Mesothelial cell of epicardium (in vitro differentiated cells): ENCODE data around the gene MAPK4. TPM values are rescaled to one million over a fixed set of nuclear protein-coding genes. Genes with fewer than 3 reads are reported as not detected.
A peak's percentile ranks its signal among the peaks of the same experiment; 100 is the strongest.
"Not testable (repeated sequence)": the region's sequence is repeated elsewhere in the genome, so short reads cannot be mapped to it uniquely, and the experiment has no call there.

ENCODE experiments used
- DNase-seq, 2 experiments: peaks; one replicate each; pipeline ENCODE4 v3.0.0; 2021; ENCODE audit warnings: low spot score in 2 of 2; ENCODE audit not compliant: unreplicated experiment in 2 of 2
- H3K27ac Mint-ChIP-seq: 2 replicates; pipeline ENCODE4 v1.8.0; 2021; ENCODE audit warnings: mixed read lengths
- H3K27me3 Mint-ChIP-seq: 2 replicates; pipeline ENCODE4 v1.8.0; 2021; ENCODE audit warnings: low read depth, mixed read lengths
- H3K36me3 Mint-ChIP-seq: 2 replicates; pipeline ENCODE4 v1.8.0; 2021; ENCODE audit warnings: mixed read lengths
- H3K4me1 Mint-ChIP-seq: 2 replicates; pipeline ENCODE4 v1.8.0; 2021; ENCODE audit warnings: mixed read lengths
- H3K4me3 Mint-ChIP-seq: 2 replicates; pipeline ENCODE4 v1.8.0; 2021; ENCODE audit warnings: mild to moderate bottlenecking, moderate library complexity, mixed read lengths
- H3K9me3 Mint-ChIP-seq: 2 replicates; pipeline ENCODE4 v1.8.0; 2021; ENCODE audit warnings: mixed read lengths
- CTCF ChIP-seq: fragments of 200-600 bp; sonication (generic); IDR thresholded peaks from one replicate; pipeline ENCODE4 v1.5.0; 2021; ENCODE audit warnings: antibody characterized with exemption; ENCODE audit not compliant: unreplicated experiment
- total RNA-seq: library from RNA; stranded (reverse); gene quantifications from 3 replicates; pipeline ENCODE4 v1.2.1, GENCODE V29; 2021

The MAPK4 gene
- total RNA-seq = 6.1 to 6.3 TPM (median 6.1 TPM) in 3 replicates

GRCh38 chr18:50559752-50560680, at the start of gene MAPK4:
Gene MAPK4, plus strand, starts transcription at chr18:50560087. Its CDS starts 103,872 bp downstream, at chr18:50663959.
- TF ChIP-seq CTCF = no peak
- peak; percentile 40 to 71 for DNase-seq
- H3K4me1 Mint-ChIP-seq = peaks cover 32% of the 10 kb centered on the region
- H3K27ac Mint-ChIP-seq = peak within 1 kb of the TSS; percentile 51
- H3K9me3 Mint-ChIP-seq = peaks cover 10% of the 10 kb centered on the region
- no peaks in the 10 kb centered on the region for H3K36me3 Mint-ChIP-seq
- H3K4me3 Mint-ChIP-seq = peak within 1 kb of the TSS; percentile 78
- H3K27me3 Mint-ChIP-seq = peaks cover 14% of the 10 kb centered on the region

- H3K27ac Mint-ChIP-seq, DNase-seq, H3K27me3 Mint-ChIP-seq: not testable (repeated sequence)
These were observed 42.6 kb upstream of the MAPK4 start for GRCh38 chr18:50517277-50517676.

GRCh38 chr18:50518787-50519546, 40.9 kb upstream of the MAPK4 start:
- H3K4me3 Mint-ChIP-seq = no peak overlapping the region
- peaks cover 3% of the 10 kb centered on the region for H3K4me1 Mint-ChIP-seq
- no peak for TF ChIP-seq CTCF
- no peaks in the 10 kb centered on the region for H3K36me3 Mint-ChIP-seq
- DNase-seq = no peak
- H3K9me3 Mint-ChIP-seq = peaks cover 5% of the 10 kb centered on the region
- H3K27me3 Mint-ChIP-seq = no peaks in the 10 kb centered on the region
- H3K27ac Mint-ChIP-seq = no peak overlapping the region

More at GRCh38 chr18:50517277-50517676, 42.6 kb upstream of the MAPK4 start:
- H3K4me3 Mint-ChIP-seq, H3K4me1 Mint-ChIP-seq, H3K36me3 Mint-ChIP-seq, H3K9me3 Mint-ChIP-seq: not testable (repeated sequence)

- no peak overlapping the region for H3K27ac Mint-ChIP-seq
- peaks cover 3% of the 10 kb centered on the region for H3K4me1 Mint-ChIP-seq
- no peaks in the 10 kb centered on the region for H3K27me3 Mint-ChIP-seq
- H3K36me3 Mint-ChIP-seq = no peaks in the 10 kb centered on the region
- H3K9me3 Mint-ChIP-seq = peaks cover 5% of the 10 kb centered on the region
- TF ChIP-seq CTCF = no peak
- H3K4me3 Mint-ChIP-seq = no peak overlapping the region
- DNase-seq = no peak
These were observed 36.7 kb upstream of the MAPK4 start for GRCh38 chr18:50523165-50523564.

- no peaks in the 10 kb centered on the region for H3K27me3 Mint-ChIP-seq
- H3K4me1 Mint-ChIP-seq = peaks cover 10% of the 10 kb centered on the region
- no peak for DNase-seq
- H3K9me3 Mint-ChIP-seq = peaks cover 5% of the 10 kb centered on the region
- TF ChIP-seq CTCF = no peak
- no peak overlapping the region for H3K27ac Mint-ChIP-seq
- peaks cover 1% of the 10 kb centered on the region for H3K36me3 Mint-ChIP-seq
- no peak overlapping the region for H3K4me3 Mint-ChIP-seq
These were observed 32.1 kb upstream of the MAPK4 start for GRCh38 chr18:50527636-50528307.
